Prostate gland (tissue), 2 donors: ENCODE results near the gene MAPK9.

Experiments
- POLR2A ChIP-seq: fragments of 450-650 bp; IDR thresholded peaks from one replicate; pipeline ENCODE4 v1.6.1; 2016; ENCODE audit warnings: antibody characterized with exemption, mild to moderate bottlenecking
- POLR2AphosphoS5 ChIP-seq: sonication (generic); formaldehyde crosslinking; IDR thresholded peaks from one replicate; pipeline ENCODE4 v1.6.1; 2017; ENCODE audit warnings: antibody characterized with exemption
- TF ChIP-seq, protein P1 (sequence below), 4 experiments: fragments of 200-600 bp in 2 of 4; fragments of 450-650 bp in 2 of 4; sonication (generic) in 2 of 4; IDR thresholded peaks; 1 replicate in 3 of 4; 2 replicates in 1 of 4; pipeline ENCODE4 v1.5.1; 2016 to 2019; ENCODE audit warnings: antibody characterized with exemption in 4 of 4, mild to moderate bottlenecking in 2 of 4, moderate library complexity in 2 of 4

DNA sequence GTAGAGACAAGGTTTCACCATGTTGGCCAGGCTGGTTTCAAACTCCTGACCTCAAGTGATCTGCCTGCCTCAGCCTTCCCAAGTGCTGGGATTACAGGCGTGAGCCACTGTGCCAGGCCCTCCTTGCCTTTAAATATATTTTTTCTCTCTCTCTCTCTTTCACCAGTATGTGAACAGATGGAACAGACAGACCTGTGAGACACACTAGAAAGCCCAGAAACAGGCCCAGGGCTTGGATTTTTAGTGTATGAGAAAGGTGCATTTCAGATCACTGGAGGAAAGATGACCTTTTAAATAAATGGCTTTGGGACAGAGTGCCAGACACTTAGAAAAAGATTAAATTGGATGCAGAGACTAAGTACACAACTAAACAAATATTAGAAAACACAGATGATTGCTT, 86.0 kb downstream of the MAPK9 start:
- TF ChIP-seq, protein P1, sequence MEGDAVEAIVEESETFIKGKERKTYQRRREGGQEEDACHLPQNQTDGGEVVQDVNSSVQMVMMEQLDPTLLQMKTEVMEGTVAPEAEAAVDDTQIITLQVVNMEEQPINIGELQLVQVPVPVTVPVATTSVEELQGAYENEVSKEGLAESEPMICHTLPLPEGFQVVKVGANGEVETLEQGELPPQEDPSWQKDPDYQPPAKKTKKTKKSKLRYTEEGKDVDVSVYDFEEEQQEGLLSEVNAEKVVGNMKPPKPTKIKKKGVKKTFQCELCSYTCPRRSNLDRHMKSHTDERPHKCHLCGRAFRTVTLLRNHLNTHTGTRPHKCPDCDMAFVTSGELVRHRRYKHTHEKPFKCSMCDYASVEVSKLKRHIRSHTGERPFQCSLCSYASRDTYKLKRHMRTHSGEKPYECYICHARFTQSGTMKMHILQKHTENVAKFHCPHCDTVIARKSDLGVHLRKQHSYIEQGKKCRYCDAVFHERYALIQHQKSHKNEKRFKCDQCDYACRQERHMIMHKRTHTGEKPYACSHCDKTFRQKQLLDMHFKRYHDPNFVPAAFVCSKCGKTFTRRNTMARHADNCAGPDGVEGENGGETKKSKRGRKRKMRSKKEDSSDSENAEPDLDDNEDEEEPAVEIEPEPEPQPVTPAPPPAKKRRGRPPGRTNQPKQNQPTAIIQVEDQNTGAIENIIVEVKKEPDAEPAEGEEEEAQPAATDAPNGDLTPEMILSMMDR (IDR thresholded peaks at IDR 0.05), result no peak
- TF ChIP-seq POLR2A (no peak), POLR2AphosphoS5 (no peak)
